GM12873 (cell line): ENCODE data around the gene CUL9.
A peak's percentile ranks its signal among the peaks of the same experiment; 100 is the strongest.

Experiments
- TF ChIP-seq, protein P1 (sequence below): IDR thresholded peaks from 2 replicates; pipeline ENCODE4 v1.5.1; 2012; ENCODE audit warnings: low read depth, mild to moderate bottlenecking, moderate library complexity, low read length, control low read depth; ENCODE audit not compliant: insufficient read depth; ENCODE audit errors: missing control alignments

The CUL9 gene

DNA sequence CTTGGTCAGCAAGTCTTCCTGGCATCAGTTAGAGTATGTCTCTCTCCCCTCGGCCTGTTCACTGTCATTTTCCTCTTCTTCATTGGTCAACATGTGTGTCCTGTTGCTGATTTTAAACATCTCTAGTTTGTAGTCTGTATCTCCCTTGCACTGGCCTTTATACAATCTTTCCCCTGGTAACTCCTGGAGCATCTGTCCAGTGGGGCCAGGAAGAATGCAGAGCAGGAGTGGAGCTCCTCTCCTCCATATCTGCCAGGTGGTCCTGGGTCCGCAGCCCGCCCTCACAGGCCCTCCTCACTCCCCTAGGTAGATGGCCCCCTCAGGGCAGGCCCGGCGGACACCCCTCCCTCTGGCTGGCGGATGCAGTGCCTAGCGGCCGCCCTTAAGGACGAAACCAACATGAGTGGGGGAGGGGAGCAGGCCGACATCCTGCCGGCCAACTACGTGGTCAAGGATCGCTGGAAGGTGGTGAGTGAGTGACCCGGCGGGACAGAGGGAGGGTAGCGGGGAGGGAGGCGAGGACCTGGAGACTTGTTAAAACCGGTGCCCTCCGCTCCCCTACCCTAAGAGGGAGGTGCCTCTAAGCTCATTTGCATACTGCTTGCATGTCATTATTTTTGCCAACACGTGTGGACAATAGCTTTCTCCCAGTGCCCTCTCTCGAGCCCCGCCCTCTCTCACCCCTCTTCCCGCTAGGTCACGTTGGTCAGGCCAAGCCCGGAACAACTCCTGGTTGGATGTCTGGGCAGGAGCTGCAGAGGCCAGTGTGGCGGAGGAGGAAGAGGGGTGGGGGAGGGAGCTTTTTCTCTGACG is 64.5 kb downstream of the CUL9 start:
- TF ChIP-seq, protein P1, sequence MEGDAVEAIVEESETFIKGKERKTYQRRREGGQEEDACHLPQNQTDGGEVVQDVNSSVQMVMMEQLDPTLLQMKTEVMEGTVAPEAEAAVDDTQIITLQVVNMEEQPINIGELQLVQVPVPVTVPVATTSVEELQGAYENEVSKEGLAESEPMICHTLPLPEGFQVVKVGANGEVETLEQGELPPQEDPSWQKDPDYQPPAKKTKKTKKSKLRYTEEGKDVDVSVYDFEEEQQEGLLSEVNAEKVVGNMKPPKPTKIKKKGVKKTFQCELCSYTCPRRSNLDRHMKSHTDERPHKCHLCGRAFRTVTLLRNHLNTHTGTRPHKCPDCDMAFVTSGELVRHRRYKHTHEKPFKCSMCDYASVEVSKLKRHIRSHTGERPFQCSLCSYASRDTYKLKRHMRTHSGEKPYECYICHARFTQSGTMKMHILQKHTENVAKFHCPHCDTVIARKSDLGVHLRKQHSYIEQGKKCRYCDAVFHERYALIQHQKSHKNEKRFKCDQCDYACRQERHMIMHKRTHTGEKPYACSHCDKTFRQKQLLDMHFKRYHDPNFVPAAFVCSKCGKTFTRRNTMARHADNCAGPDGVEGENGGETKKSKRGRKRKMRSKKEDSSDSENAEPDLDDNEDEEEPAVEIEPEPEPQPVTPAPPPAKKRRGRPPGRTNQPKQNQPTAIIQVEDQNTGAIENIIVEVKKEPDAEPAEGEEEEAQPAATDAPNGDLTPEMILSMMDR = no peak

DNA sequence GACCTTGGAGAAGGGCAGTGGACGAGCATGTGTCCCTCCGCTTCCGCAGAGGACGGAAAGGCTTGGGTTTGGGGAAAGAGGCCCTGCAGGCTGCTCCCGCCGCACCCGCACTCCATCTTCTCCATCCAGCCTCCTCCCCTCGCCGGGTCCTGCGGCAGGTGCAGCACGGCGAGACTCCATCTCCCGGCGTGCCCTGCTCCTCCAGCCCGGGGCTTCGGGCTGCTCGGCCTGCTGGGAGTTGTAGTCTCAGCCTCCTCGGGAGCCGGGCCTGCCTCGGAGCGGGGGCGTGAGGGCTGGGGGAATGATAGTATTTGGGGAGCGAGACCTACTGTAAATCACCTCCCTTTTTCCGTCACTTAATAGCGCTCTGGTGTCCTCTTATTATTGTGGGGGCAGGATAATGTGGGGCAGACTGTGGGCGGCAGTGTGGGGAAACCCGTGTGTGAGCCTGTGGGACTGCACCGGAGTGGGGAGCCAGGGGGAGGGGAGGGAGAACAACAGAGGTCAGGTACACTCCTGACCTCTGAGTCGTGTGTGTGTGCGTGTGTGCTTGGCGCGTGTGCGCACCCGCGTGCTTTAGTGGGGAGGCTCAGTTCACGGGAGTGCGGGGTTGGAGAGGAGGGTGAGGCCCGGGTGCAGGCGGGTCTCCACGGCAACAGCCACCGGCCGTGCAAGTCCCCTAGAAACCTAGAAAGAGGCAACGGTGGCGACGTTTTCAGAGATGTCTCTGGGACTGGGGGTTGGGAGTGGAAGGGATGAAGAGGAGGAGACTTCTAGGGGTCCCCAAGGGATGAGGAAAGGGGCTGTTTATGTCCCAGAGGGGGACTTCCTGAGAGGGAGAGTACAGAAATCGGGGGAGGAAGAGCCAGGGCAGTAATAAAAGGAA is 65.4 kb downstream of the CUL9 start:
- TF ChIP-seq, protein P1 = peak; percentile 14

DNA sequence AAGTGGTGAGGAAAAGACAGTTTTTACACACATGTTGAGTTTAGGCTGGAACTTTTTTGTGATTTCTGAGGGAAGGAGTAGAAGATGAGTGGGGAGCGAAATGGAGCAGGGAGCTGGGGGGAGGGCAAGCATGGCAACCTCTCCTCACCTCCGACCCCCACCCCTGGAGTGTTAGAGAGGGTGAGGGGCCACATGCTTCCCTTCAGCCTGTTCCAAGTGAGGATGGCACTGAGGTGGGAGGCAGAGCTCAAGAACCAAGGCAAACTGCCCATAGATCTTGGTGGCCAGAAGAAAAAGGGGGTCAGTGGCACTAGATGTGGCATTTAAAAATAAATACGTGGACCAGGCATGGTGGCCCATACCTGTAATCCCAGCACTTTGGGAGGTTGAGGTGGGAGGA is 66.1 kb downstream of the CUL9 start:
- TF ChIP-seq, protein P1 = no peak

DNA sequence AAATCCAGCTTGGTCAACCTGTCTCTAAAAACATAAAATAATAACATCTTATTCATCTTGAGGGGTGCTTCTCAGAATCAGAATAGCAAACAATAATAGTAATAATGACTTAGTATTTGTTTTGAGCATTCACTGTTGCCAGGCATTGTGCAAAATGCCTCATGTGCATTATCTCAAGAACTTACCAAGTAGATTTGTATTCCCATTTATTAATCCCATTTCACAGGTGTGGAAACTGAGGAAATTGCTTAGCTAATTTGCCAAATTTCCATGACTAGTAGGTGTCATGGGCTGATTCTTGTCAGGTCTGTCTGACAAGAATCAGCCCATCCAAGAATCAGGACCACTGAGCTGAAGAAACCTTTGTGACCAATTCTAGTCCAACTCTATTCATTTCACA is 66.8 kb downstream of the CUL9 start:
- TF ChIP-seq, protein P1 = no peak

DNA sequence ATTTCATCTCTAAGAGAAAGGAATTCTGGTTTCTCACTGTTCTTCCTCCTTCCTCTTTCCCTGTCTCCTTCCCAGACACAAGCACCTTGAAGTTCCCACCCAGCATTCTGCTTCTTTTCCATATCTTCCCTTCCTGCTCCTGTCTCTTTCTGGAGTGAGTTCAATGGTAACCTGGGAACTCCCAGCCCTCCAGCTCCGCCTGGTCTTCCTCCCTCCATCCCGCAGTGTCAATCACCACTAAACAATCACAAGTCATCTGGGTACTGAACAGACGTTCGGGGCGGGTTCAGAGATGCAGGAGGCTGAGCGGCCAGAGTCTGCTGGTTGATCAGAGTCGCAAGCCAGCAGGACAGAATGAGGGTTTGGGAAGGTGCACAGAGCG is 69.0 kb downstream of the CUL9 start:
- TF ChIP-seq, protein P1 = no peak

DNA sequence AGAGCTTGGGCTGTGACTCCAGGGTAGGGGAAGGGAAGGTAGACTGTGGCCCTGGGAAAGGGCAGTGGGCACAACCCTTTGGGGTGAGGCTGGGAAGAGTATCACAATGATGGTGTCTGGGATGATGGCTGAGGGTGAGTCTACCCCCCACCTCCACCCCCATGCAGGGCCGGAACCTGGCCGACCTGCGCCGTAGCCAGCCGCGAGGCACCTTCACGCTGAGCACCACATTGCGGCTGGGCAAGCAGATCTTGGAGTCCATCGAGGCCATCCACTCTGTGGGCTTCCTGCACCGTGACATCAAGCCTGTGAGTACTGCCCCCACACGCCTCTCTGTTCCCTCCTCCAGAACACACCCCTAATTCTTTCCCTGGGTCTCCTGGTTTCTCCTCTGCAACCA is 71.4 kb downstream of the CUL9 start:
- TF ChIP-seq, protein P1 = no peak

DNA sequence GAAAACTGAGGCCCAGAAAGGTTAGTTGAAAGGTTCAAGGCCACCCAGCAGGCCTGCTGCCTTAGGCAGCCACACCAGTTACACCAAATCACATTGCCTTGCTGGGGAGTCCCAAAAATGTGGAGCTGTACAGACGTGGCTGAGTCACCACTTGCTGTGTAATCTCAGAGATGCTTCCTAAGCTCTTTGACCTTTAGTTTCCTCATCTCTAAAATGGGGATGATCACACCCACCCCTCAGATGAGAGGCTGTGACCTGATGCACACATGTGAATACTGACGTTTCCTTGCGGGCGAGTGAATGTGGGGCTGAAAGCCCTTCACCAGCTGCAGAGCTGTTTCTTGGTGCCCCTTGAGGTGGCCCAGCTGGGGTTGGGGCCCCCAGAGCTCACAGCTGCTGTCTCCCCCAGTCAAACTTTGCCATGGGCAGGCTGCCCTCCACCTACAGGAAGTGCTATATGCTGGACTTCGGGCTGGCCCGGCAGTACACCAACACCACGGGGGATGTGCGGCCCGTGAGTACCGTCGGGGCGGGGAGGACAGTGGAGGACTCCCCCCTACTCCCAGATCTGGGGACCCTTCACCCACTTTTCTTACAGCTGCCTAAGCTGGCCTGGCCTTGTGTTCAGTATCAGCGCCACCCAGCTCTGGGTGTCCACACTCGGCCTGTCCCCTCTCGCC is 72.3 kb downstream of the CUL9 start:
- TF ChIP-seq, protein P1 = no peak
